Ecto neural progenitor cell (in vitro differentiated cells): ENCODE measurements around the gene CEPT1.

Experiments
- DNase-seq: peaks from one replicate; pipeline ENCODE4 v3.0.0-alpha.2; 2018; ENCODE audit warnings: low spot score

The CEPT1 gene

GRCh38 chr1:111227851-111228747 is 88.1 kb downstream of the CEPT1 start:
- DNase-seq: no peak

- DNase-seq: no peak
These were observed 88.7 kb downstream of the CEPT1 start for GRCh38 chr1:111228748-111229126.

GRCh38 chr1:111232134-111232533 is 92.1 kb downstream of the CEPT1 start:
- no peak for DNase-seq

GRCh38 chr1:111234258-111234657 is 94.2 kb downstream of the CEPT1 start:
- no peak for DNase-seq
